Fibroblast of the aortic adventitia (primary cell): Measurements from ENCODE around the gene GREB1L. TPM values are rescaled to one million over a fixed set of nuclear protein-coding genes. Genes with fewer than 3 reads are reported as not detected.

ENCODE experiments used
- DNase-seq: peaks from one replicate; pipeline ENCODE4 v3.0.0-alpha.2; 2010; ENCODE audit warnings: low read depth
- H3K4me3 ChIP-seq: 2 replicates; pipeline ENCODE4 v1.5.1; 2011; ENCODE audit warnings: low read depth, mild to moderate bottlenecking, control low read depth, low read length, moderate library complexity
- total RNA-seq: library from RNA; depleted of rRNA; stranded (reverse); fragments of >200 nt; gene quantifications from 2 replicates; pipeline ENCODE4 v1.2.3, GENCODE V29; 2012; ENCODE audit warnings: low replicate concordance
- TF ChIP-seq, protein P1 (sequence below): IDR thresholded peaks from 2 replicates; pipeline ENCODE4 v1.5.1; 2011; ENCODE audit warnings: mild to moderate bottlenecking, low read length, control low read depth, inconsistent platforms; ENCODE audit not compliant: insufficient read depth

GREB1L gene
- total RNA-seq, 1 donor: 1.9 TPM

- H3K4me3 ChIP-seq: no peak overlapping the region
- TF ChIP-seq, protein P1, sequence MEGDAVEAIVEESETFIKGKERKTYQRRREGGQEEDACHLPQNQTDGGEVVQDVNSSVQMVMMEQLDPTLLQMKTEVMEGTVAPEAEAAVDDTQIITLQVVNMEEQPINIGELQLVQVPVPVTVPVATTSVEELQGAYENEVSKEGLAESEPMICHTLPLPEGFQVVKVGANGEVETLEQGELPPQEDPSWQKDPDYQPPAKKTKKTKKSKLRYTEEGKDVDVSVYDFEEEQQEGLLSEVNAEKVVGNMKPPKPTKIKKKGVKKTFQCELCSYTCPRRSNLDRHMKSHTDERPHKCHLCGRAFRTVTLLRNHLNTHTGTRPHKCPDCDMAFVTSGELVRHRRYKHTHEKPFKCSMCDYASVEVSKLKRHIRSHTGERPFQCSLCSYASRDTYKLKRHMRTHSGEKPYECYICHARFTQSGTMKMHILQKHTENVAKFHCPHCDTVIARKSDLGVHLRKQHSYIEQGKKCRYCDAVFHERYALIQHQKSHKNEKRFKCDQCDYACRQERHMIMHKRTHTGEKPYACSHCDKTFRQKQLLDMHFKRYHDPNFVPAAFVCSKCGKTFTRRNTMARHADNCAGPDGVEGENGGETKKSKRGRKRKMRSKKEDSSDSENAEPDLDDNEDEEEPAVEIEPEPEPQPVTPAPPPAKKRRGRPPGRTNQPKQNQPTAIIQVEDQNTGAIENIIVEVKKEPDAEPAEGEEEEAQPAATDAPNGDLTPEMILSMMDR: peak; percentile 85
- peak; percentile 79 for DNase-seq
These were observed 202.6 kb downstream of the GREB1L start for GRCh38 chr18:21444465-21445212.

GRCh38 chr18:21448299-21448698 is 206.3 kb downstream of the GREB1L start:
- TF ChIP-seq, protein P1: no peak
- DNase-seq: no peak

GRCh38 chr18:21449367-21450290 is 207.6 kb downstream of the GREB1L start:
- TF ChIP-seq, protein P1: no peak
- no peak overlapping the region for H3K4me3 ChIP-seq
- DNase-seq: no peak

More at GRCh38 chr18:21448299-21448698, 206.3 kb downstream of the GREB1L start:
- H3K4me3 ChIP-seq: no peak overlapping the region

DNA sequence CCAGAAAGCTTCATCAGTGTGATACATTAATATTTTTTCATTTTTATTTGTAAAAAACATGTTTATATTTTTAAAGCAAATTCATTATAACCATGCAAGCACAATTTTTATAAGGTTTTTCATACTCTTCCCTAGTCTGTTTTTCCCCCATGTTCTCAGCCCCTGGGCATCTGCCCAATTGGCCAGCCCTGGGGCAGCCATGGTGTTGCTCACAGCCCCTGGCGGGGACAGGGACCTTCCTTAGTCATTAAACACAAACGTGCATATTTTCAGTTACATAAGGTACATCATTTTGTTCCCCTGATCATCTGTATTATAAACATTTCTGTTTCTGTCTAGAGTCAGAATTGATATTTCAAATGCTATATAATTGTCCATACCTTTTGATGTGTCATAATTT is 208.5 kb downstream of the GREB1L start:
- TF ChIP-seq, protein P1: no peak
- no peak overlapping the region for H3K4me3 ChIP-seq
- no peak for DNase-seq

GRCh38 chr18:21450913-21451312 is 208.9 kb downstream of the GREB1L start:
- H3K4me3 ChIP-seq: no peak overlapping the region
- no peak for DNase-seq
- TF ChIP-seq, protein P1: no peak

DNA sequence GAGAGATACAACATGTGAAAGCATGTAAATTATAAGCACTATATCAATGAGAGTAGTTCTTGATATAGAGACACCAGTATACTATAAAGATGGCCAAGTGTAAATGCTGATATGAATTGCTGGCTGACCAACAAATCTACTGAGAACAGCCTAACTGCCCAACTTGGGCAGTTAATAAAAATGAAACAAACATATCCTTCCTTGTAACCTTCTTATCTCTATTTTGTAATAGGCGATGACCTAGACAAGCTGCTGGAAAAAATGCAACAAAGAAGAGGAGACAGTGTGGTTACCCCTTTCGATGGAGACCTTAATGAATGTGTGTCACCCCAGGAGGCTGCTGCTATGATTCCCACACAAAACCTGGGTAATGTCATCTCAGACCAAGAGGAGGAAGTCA is 209.8 kb downstream of the GREB1L start:
- TF ChIP-seq, protein P1: no peak
- DNase-seq: no peak
- no peak overlapping the region for H3K4me3 ChIP-seq
